GM19452 (cell line): Measurements from ENCODE around the gene NT5C2.
"Not testable (repeated sequence)": the region's sequence is repeated elsewhere in the genome, so short reads cannot be mapped to it uniquely, and the experiment has no call there.

ENCODE experiments used
- ATAC-seq: cut with Tn5 transposase; IDR thresholded peaks from one replicate; pipeline ENCODE4 v1.9.1; 2021; ENCODE audit not compliant: unreplicated experiment

Gene NT5C2

DNA sequence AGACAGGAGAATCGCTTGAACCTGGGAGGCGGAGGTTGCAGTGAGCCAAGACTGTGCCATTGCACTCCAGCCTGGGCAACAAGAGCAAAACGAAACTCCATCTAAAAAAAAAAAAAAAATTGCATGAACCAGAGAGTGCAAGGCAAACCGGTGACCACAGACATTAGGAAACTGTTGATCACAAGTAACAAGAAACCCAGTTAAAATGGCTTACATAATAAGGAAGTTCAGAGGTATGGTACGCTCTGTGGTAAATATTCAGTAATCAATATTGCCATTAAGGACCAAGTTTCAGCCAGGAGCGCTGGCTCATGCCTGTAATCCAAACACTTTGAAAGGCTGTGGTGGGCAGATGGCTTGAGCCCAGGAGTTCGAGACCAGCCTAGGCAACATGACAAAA, 9.2 kb upstream of the NT5C2 start:
- no peak for ATAC-seq

DNA sequence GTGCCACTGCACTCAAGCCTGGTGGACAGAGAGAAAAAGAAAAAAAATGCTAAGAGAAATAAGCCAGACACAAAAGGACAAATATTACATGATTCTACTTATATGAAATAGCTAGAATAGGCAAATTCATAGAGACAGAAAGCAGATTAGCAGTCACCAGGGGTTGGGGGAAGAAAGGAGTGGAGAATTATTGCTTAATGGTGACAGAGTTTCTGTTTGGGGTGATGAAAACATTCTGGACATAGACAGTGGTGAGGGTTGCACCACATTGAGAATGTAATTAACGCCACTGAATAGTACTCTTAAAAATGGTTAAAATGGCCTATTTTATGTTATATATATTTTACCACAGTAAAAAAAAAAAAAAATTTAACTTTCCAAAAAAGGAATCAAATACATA, 6.4 kb upstream of the NT5C2 start:
- ATAC-seq, result no peak

DNA sequence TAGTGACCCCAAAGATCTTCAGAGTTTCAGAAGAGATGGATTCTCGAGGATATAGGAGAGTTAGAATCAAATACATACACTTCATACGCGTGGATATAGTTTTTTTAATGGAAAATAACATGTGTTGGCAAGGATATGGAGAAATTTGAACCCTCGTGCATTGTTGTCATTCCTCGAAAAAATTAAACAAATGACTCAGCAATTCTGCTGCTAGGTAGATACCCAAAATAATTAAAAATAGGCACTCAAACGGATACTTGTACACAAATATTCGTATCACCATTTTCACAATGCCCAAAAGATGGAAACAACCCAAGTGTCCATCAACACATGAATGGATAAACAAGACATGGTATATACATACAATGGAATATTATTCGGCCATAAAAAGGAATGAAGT, 5.6 kb upstream of the NT5C2 start:
- no peak for ATAC-seq

DNA sequence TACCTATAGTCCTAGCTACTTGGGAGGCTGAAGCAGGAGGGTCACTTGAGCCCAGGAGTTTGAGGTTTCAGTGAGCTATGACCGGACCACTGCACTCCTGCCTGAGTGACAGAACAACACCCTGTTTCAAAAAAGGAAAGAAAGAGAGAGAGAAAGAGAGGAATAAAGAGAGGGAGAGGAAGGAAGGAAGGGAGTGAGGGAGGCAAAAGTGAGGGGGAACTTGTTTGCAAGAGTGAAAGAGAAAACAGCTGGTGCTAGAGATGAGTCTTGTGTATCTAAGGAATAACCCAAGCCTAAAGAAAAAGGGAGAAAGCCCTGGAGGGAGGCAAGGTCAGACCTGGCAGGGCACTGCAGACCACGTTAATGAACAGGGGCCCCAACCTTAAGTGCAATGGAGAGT, 4.8 kb upstream of the NT5C2 start:
- ATAC-seq, result no peak

- ATAC-seq, result no peak
These were observed 4.1 kb upstream of the NT5C2 start for GRCh38 chr10:103197174-103197573.

GRCh38 chr10:103196516-103196915, 3.4 kb upstream of the NT5C2 start:
- no peak for ATAC-seq

GRCh38 chr10:103193820-103194529, 903 bp upstream of the NT5C2 start:
- ATAC-seq, result no peak

GRCh38 chr10:103192451-103193106, 493 bp downstream of the NT5C2 start:
- peak; percentile 55 for ATAC-seq

- ATAC-seq, result no peak
These were observed 1.0 kb downstream of the NT5C2 start for GRCh38 chr10:103192089-103192450.

- not testable (repeated sequence) for ATAC-seq
These were observed 1.9 kb downstream of the NT5C2 start for GRCh38 chr10:103191198-103191597.

DNA sequence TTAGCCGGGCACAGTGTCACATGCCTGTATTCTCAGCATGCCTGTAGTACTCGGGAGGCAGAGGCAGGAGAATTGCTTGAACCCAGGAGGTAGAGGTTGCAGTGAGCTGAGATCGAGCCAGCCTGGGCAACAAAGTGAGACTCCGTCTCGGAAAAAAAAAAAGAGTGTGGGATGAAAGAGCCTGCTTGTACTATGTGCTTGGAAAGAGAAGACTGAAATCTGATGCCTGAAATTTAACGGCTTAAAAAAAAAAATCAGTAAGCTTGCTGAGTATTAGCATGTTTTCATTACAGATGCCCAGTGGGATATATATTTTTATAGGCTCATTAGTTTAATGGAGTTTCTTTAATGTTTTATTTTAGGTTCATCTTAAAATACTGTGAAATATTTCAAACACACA, 4.2 kb downstream of the NT5C2 start:
- no peak for ATAC-seq

- no peak for ATAC-seq
These were observed 6.9 kb downstream of the NT5C2 start for GRCh38 chr10:103186128-103186527.

DNA sequence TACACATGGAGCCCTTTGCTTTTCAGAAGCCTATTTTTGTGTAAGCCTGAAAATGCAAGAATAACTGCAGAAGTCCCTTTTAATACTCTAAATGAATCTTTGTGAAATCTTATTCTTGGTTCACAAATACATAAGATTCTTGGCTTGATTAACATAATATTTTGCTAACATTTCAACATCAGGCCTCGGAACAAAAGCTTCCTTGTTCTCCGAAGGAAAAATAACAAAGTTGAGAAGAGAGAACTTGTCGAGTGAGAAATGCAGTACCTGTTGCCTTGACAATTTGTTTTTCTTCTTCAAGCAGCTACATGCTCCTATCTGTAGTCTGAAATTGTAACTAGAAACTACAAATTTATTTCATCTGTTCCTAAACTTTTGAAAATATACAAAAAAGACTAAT, 8.5 kb downstream of the NT5C2 start:
- ATAC-seq, result no peak

- ATAC-seq, result not testable (repeated sequence)
These were observed 9.1 kb downstream of the NT5C2 start for GRCh38 chr10:103183991-103184451.

- ATAC-seq, result peak; percentile 85
These were observed 11.8 kb downstream of the NT5C2 start for GRCh38 chr10:103181244-103181643.

DNA sequence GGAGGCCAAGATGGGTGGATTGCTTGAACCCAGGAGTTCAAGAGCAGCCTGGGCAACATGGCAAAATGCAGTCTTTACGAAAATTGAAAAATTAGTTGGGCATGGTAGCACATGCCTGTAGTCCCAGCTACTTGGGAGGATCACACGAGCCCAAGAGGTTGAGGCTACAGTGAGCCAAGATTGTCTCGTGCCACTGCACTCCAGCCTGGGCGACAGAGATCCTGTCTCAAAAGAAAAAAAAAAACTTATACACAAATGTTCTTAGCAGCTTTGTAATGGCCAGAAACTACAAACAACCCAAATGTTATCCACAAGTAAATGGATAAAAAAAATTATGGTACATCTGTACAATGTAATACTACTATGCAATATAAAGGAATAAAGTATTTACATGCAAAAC, 12.6 kb downstream of the NT5C2 start:
- ATAC-seq, result no peak

DNA sequence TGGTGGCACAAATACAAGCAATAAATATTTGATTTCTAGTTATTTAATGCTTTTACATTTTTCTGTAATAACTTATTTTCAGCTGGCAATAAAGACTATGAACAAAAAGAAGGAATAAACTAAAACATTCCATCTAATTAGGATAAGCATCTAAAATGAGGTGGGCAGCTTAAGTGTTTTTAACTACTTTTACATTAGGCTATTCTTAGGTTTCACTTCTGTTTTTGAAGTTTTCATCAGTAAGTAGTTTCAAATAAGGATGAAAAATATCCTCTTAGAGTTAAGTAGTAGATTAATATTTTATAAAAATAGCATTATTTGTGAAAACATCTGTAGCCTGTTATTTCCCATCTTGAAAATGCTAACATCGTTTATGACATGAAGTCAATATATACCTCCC, 15.9 kb downstream of the NT5C2 start:
- no peak for ATAC-seq

DNA sequence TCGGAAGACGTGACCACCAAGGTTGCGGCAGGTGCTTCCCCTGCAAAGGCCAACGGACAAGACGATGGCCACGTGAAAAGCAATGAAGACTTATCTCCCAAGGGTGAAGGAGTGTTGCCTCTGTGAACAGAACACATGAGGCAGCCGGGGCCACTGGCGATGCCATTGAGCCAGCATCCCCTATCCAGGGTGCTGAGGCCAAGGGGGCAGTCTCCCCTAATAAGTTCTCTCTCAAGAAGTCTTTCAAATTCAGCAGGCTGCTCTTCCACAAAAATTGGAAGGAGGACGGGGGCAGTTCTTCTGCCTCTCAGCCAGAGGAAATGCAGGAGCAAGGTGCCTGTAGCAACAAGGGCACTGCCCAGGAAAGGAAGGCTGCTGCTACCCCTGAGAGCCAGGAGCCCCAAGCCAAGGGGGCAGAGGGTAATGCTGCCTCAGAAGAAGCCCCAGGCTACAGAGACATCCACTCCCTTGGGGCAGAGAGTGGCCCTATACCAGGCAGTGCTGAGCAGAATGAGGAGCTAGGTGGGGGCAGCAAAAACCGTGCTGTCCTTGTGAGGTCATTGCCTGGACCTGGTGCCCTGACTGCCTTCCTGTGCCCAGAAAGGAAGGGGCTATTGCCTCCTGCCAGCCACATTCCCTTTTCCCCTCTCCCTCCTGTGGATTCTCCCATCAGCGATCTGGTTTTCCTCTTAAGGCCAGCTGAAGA, 17.3 kb downstream of the NT5C2 start:
- no peak for ATAC-seq

- not testable (repeated sequence) for ATAC-seq
These were observed 18.7 kb downstream of the NT5C2 start for GRCh38 chr10:103174324-103174723.

GRCh38 chr10:103171278-103171677, 21.8 kb downstream of the NT5C2 start:
- no peak for ATAC-seq

DNA sequence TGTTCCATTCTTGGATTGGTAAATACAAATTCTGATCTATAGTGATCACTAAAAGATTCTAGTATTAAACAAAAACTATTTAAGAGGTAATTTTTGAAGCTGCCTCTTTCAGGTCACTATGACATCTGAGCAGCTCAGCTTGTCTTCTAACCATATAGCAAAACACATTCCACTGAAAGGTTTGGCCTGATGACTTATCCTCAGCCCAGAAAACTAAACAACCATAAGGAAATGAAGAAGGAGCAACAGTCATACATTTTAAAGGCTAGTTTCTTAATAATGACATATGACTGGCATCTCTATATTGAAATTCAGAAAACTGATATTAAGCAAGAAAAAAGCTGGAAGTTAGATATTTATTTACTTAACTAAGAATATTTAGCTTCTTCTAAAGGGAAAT, 24.6 kb downstream of the NT5C2 start:
- ATAC-seq, result no peak

DNA sequence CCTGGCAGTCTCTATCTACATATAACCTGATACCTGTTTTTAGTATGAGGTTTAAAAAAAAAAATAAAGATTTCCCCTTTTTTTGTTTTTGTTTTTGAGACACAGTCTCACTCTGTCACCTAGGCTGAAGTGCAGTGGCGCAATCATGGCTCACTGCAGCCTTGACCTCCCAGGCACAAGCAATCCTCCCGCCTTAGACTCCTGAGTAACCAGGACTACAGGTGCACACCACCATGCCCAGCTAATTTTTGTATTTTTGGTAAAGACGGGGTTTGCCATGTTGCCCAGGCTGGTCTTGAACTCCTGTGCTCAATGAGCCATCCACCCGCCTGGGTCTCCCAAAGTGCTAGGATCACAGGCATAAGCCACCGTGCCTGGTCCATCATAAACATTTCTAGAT, 25.5 kb downstream of the NT5C2 start:
- not testable (repeated sequence) for ATAC-seq
